Spleen (tissue), 7 donors: ENCODE measurements around the gene YEATS2.

Source experiments
- POLR2A ChIP-seq, 3 donors: fragments of 450-650 bp; IDR thresholded peaks; one replicate each; pipeline ENCODE4 v1.5.1; 2017; ENCODE audit warnings: antibody characterized with exemption in 3 of 3, mild to moderate bottlenecking in 1 of 3
- POLR2AphosphoS5 ChIP-seq, 3 donors: sonication (generic); formaldehyde crosslinking; IDR thresholded peaks; one replicate each; pipeline ENCODE4 v1.5.1; 2017; ENCODE audit warnings: antibody characterized with exemption in 3 of 3
- TF ChIP-seq, protein P1 (sequence below), 11 experiments: fragments of 200-600 bp in 7 of 11; fragments of 450-650 bp in 4 of 11; sonication (generic) in 4 of 11; IDR thresholded peaks in 8 of 11; conservative IDR thresholded peaks in 3 of 11; 1 replicate in 7 of 11; 2 replicates in 4 of 11; pipeline versions ENCODE4 v1.4.0 to v1.8.0; 2016 to 2021; ENCODE audit warnings: antibody characterized with exemption in 11 of 11, inconsistent platforms in 4 of 11, mild to moderate bottlenecking in 1 of 11
- donor health status: DM: no; HTN: no; CAD: no; lungs with moderate emphysema.
- donor health status: DM: no; HTN: no; CAD: no.
- donor health status: DM: no; HTN: no; CAD: no.

DNA sequence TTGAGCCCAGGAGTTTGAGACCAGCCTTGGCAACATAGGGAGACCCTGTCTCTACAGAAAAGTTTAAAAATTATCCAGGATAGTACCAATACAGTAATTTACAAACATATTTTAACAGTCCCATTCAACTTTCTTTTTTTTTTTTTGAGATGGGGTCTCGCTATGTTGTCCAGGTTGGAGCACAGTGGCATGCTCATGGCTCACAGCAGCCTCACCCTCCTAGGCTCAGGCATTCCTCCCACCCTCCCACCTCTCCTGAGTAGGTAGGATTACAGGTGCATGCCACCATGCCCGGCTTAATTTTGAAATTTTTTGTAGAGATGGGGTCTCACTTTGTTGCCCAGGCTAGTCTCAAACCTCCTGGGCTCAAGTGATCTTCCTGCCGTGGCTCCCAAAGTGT lies 140.3 kb downstream of the YEATS2 start:
- TF ChIP-seq, protein P1, sequence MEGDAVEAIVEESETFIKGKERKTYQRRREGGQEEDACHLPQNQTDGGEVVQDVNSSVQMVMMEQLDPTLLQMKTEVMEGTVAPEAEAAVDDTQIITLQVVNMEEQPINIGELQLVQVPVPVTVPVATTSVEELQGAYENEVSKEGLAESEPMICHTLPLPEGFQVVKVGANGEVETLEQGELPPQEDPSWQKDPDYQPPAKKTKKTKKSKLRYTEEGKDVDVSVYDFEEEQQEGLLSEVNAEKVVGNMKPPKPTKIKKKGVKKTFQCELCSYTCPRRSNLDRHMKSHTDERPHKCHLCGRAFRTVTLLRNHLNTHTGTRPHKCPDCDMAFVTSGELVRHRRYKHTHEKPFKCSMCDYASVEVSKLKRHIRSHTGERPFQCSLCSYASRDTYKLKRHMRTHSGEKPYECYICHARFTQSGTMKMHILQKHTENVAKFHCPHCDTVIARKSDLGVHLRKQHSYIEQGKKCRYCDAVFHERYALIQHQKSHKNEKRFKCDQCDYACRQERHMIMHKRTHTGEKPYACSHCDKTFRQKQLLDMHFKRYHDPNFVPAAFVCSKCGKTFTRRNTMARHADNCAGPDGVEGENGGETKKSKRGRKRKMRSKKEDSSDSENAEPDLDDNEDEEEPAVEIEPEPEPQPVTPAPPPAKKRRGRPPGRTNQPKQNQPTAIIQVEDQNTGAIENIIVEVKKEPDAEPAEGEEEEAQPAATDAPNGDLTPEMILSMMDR (IDR thresholded peaks at IDR 0.05 in 8 of 11, conservative IDR thresholded peaks at IDR 0.05 in 3 of 11): no peak
- TF ChIP-seq POLR2AphosphoS5 (IDR thresholded peaks at IDR 0.05): no peak
- TF ChIP-seq POLR2A (IDR thresholded peaks at IDR 0.05): no peak
